HG02642 (cell line): Measurements from ENCODE around the gene OPCML.

Experiments
- ATAC-seq: cut with Tn5 transposase; IDR thresholded peaks from one replicate; pipeline ENCODE4 v1.9.1; 2021; ENCODE audit warnings: mild to moderate bottlenecking; ENCODE audit not compliant: unreplicated experiment, poor library complexity

OPCML gene

DNA sequence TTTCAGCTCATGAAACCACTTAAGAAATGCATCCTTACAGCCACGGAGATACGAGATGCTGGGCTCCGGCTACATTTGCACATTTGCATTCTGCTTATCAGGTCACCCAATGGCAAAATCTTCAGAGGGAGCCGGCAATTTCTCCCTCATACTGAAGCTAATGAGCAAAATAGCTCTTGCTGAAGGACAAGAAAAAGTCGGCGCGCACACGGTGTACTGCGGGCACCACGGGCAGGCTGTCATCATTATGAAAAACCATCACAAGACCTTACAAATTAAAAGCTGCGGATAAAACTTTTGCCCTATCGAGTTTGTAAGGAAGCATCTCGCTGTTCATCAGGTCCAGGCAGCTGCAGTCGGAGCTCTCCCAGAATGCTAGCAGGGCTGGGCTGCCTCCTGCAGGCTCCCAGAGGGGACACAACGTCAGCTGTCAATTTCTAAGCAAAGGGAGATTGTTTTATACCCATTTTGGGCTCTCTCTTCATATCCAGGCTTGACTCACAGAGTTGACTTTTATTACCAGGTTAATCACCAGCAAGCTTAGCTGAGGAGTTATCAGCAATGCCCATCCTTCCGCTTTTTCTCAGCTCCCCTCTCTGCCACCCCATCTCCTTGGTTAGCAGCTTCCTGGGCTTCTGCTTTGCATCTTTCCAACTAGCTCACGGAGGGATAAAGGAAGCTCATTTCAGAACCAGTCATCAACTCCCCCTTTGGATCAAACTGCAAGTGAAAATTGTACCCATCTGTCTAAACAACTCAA lies 375.1 kb downstream of the OPCML start:
- ATAC-seq, result no peak

GRCh38 chr11:133154781-133155180 lies 377.5 kb downstream of the OPCML start:
- ATAC-seq, result no peak

DNA sequence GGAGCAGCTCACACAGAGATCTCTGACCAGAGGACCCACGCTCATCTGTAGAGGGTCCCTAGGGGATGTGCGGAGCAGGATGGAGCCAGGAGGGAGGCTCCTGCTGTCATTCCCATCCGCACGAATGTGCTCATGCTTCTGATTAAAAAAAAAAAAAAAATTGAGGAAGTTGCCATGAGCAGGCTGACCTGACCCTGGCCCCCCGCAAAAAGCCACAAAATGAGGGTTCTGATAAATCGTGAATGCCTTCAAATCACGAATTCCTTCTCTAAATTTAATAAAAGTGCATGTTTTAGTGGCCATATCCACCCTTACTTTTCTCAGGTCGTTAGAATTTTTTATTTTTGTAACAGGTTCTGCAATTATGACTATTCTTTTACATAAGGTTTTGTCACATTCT lies 378.2 kb downstream of the OPCML start:
- ATAC-seq, result no peak

DNA sequence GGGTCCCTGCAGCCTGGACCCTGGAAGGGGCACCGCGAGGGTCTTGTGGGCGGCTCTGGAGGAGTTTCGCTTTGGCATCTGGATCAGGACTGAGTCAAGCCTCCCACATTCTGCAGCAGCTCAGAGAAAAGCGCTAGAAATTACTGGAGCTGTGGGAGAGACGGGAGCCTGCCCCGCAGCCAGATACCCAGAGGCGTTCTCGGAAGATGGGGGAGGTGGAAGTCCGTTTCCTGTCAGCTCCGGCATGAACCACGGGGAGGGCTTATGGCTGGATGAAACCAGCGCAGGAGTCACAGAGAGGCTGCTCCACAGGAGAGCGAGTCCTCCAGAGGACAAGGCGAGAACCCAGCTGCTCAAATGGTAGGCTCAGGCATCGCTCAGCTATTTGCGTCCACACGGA lies 379.3 kb downstream of the OPCML start:
- no peak for ATAC-seq

GRCh38 chr11:133149698-133150097 lies 382.6 kb downstream of the OPCML start:
- no peak for ATAC-seq

GRCh38 chr11:133147625-133148024 lies 384.7 kb downstream of the OPCML start:
- no peak for ATAC-seq

- no peak for ATAC-seq
Observed at GRCh38 chr11:133146697-133147306, 385.5 kb downstream of the OPCML start.

GRCh38 chr11:133137939-133138338 lies 394.4 kb downstream of the OPCML start:
- ATAC-seq, result no peak

- no peak for ATAC-seq
Observed at GRCh38 chr11:133137270-133137669, 395.0 kb downstream of the OPCML start.

DNA sequence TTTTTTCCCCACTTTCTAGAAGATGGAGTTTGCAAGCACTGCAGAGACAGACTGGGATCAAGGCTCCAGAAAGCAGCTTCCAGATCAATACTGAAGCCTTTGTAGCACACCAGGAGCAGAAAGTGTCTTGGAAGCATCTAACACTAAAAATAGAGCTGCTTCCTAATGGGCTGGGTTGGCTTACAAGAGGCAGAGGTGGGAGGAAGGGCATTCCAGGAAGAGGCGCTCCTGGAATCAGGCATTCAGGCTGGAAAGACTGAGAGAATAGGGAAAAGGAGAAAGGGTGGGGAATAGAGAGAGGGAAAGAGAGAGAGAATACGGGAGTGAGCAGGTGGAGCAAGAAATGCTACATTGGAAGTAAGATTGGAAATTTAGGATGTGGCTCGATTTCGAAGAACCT lies 395.9 kb downstream of the OPCML start:
- no peak for ATAC-seq

DNA sequence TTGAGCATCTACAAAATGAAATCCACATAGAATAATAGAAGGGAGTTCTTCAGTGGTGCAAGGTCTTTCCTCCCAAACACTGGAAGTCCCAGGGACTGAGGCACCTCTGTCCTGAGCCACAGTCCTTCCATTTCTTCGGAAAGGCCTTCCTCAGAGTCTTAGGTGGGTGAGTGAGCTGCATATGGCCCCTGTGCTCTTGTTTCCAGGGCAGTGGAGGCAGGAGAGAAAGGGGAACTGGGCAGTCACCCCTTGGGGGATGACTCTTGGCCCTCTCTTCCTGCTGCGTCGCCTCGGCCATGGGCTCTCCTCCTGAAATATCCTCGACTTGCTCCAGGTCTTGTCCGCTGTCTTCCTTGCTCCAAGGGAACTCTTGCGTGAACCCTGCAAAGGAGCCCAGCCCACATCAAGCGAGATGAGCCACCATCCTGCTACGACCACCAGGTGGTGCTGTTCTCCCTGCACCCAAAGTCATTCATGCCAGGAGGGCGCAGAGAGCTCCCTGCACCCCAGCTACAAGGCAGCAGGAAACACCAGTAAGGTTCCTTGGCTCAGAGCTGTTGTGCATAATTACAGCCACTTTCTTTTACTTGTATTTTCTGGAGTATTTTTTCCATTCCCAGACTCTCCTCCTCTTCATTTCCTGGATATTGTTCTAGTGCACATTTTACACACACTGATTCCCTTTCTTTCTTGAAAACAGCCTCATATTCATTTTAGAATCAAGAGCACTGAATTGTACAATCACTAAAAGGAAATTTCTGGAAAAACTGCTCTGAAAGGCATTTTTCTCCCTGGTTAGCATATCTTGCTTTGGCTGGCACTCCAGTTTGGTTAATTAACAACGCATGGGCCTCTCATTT lies 397.8 kb downstream of the OPCML start:
- peak; percentile 96 for ATAC-seq

DNA sequence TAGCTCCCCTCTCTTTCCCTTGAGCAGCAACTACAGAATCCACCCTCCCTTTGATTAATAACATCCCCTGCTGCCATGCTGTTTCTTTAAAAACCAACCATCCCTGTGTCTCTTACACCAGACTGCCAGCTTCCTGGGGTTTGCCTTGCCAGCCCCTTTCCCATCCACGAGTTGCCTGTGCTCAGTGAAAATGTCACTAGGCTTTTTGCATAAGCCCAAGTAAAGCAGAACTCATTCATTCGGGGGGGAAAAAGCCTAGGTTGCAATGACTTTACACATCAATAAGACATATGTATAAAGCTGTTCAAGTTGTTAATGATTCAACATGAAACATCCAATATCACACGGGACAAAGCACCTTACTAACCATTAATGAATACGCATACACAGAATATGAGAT lies 398.7 kb downstream of the OPCML start:
- ATAC-seq, result no peak

- ATAC-seq, result no peak
Observed at GRCh38 chr11:133133050-133133449, 399.3 kb downstream of the OPCML start.

DNA sequence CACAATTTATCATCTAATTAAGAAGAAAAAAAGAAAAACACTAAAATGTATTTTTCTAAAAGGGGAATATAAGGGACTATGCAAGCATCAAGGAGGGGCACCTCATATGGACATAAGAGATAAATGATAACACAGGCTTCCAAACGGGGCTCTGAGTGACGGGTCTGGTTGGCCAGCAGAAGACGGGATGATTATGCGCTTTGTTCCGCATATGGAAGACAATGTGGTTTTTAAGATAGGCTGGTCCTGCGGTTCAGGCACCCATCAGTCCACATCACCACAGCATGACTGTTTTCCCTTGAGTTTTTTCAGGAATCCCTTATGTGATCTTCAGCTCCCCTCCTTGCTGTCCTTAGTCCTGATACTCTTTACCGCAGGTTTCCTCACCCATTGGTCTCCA lies 404.6 kb downstream of the OPCML start:
- ATAC-seq, result no peak

DNA sequence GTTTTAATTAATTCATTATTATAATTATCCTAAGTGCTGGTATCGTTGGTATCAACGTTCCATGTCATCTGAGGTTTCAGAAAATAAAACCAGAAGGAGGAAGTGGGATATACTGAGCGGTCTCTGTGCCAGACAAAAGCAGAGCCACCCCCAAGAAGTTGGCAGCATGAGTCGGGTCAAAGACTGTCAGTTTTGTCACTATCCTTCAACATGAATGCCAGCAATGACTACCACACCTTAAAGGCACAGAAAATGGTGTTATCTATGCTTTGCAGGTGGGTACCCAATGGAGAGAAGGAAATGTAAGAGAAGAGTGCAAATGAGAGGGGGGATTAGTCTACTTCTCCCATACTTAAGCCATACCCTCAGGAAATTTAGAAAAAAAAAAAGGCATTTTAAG lies 408.5 kb downstream of the OPCML start:
- ATAC-seq, result no peak

- no peak for ATAC-seq
Observed at GRCh38 chr11:133123366-133123765, 408.9 kb downstream of the OPCML start.

DNA sequence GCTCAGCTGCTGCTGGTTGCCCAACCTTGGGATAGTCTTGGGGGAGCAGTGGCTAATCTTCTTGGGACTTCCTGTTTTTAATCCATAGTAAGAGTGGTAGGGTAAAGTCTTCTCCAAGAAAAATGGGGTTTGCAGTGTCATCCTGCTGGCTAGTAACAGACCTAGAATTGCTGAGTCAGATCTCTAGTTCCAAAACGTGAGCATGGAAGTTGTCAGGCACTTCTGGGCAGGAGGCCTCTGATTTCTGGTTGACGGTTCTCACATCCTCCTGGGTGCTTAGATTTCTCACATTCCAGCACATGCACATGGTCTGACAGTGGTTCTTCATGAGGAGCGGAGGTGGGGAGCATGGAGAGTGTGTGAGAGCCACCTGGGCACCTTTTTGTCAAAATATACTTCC lies 410.0 kb downstream of the OPCML start:
- ATAC-seq, result no peak

- ATAC-seq, result no peak
Observed at GRCh38 chr11:133118563-133119268, 413.6 kb downstream of the OPCML start.

GRCh38 chr11:133115099-133115498 lies 417.2 kb downstream of the OPCML start:
- ATAC-seq, result no peak

DNA sequence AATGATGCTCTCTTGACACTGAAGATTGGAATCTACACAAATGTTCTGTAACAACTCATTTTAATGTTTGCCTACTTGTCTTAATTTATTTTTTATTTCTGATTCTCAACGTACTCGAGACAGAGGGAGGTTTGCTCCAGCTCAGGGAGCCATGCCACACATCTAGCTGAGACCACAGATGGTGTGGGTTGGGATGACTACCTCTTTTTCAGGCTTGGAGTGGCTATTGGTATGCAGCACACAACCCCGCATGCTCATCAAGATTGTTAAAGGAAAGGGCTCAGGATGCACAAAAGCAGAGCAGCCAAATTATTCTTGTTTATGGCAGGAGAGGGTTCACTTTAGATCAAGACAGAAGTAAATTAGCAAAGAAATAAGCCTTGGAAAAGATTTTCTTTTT lies 424.5 kb downstream of the OPCML start:
- no peak for ATAC-seq

GRCh38 chr11:133107136-133107535 lies 425.2 kb downstream of the OPCML start:
- no peak for ATAC-seq
